HEK293 (cell line): Measurements from ENCODE around the gene SIK3.

ENCODE experiments used
- BCL6B ChIP-seq: fragments of 450-650 bp; formaldehyde crosslinking; IDR thresholded peaks from 2 replicates; pipeline ENCODE4 v1.5.1; 2017; ENCODE audit warnings: missing biosample characterization, missing genetic modification characterization
- EGR2 ChIP-seq: fragments of 450-650 bp; formaldehyde crosslinking; IDR thresholded peaks from 2 replicates; pipeline ENCODE4 v1.5.1; 2016; ENCODE audit warnings: low read depth, missing biosample characterization, missing genetic modification characterization
- ELK4 ChIP-seq: IDR thresholded peaks from 2 replicates; pipeline ENCODE4 v1.6.1; 2011; ENCODE audit warnings: mild to moderate bottlenecking, low read depth, low read length, borderline replicate concordance
- GLIS2 ChIP-seq: fragments of 450-650 bp; formaldehyde crosslinking; IDR thresholded peaks from 2 replicates; pipeline ENCODE4 v1.5.1; 2016; ENCODE audit warnings: missing biosample characterization, missing genetic modification characterization
- PATZ1 ChIP-seq: fragments of 450-650 bp; formaldehyde crosslinking; IDR thresholded peaks from 2 replicates; pipeline ENCODE4 v1.5.1; 2016; ENCODE audit warnings: missing biosample characterization, missing genetic modification characterization
- PRDM1 ChIP-seq: fragments of 450-650 bp; formaldehyde crosslinking; IDR thresholded peaks from 2 replicates; pipeline ENCODE4; 2016; ENCODE audit warnings: missing biosample characterization, missing genetic modification characterization
- RBAK ChIP-seq: fragments of 450-650 bp; formaldehyde crosslinking; IDR thresholded peaks from 2 replicates; pipeline ENCODE4 v1.5.1; 2016; ENCODE audit warnings: missing biosample characterization, missing genetic modification characterization
- REST ChIP-seq: fragments of 450-650 bp; formaldehyde crosslinking; IDR thresholded peaks from 2 replicates; pipeline ENCODE4 v1.5.1; 2016; ENCODE audit warnings: missing biosample characterization, missing genetic modification characterization
- ZFP3 ChIP-seq: fragments of 450-650 bp; formaldehyde crosslinking; IDR thresholded peaks from 2 replicates; pipeline ENCODE4 v1.5.1; 2016; ENCODE audit warnings: low read depth, missing biosample characterization, missing genetic modification characterization
- ZFP69B ChIP-seq: fragments of 450-650 bp; formaldehyde crosslinking; IDR thresholded peaks from 2 replicates; pipeline ENCODE4 v1.5.1; 2016; ENCODE audit warnings: missing biosample characterization, missing genetic modification characterization
- ZNF112 ChIP-seq: fragments of 450-650 bp; formaldehyde crosslinking; IDR thresholded peaks from 2 replicates; pipeline ENCODE4 v1.5.0; 2017; ENCODE audit warnings: missing biosample characterization, missing genetic modification characterization
- ZNF157 ChIP-seq: fragments of 450-650 bp; formaldehyde crosslinking; IDR thresholded peaks from 2 replicates; pipeline ENCODE4 v1.5.1; 2016; ENCODE audit warnings: missing biosample characterization, missing genetic modification characterization
- ZNF174 ChIP-seq: fragments of 450-650 bp; formaldehyde crosslinking; IDR thresholded peaks from 2 replicates; pipeline ENCODE4 v1.5.0; 2017; ENCODE audit warnings: missing biosample characterization, mild to moderate bottlenecking, missing genetic modification characterization
- ZNF292 ChIP-seq: fragments of 450-650 bp; formaldehyde crosslinking; IDR thresholded peaks from 2 replicates; pipeline ENCODE4 v1.5.1; 2016; ENCODE audit warnings: low read depth, missing biosample characterization, missing genetic modification characterization, borderline replicate concordance
- ZNF354C ChIP-seq: fragments of 450-650 bp; formaldehyde crosslinking; IDR thresholded peaks from 2 replicates; pipeline ENCODE4 v1.5.1; 2016; ENCODE audit warnings: missing biosample characterization, missing genetic modification characterization, low read depth, borderline replicate concordance
- ZNF544 ChIP-seq: fragments of 450-650 bp; formaldehyde crosslinking; IDR thresholded peaks from 2 replicates; pipeline ENCODE4 v1.5.0; 2017; ENCODE audit warnings: missing biosample characterization, missing genetic modification characterization
- ZNF560 ChIP-seq: fragments of 450-650 bp; formaldehyde crosslinking; IDR thresholded peaks from 2 replicates; pipeline ENCODE4 v1.5.1; 2017; ENCODE audit warnings: missing biosample characterization, missing genetic modification characterization, borderline replicate concordance
- ZNF585B ChIP-seq: fragments of 450-650 bp; formaldehyde crosslinking; IDR thresholded peaks from 2 replicates; pipeline ENCODE4 v1.5.1; 2016; ENCODE audit warnings: missing biosample characterization, missing genetic modification characterization
- ZNF610 ChIP-seq: fragments of 450-650 bp; formaldehyde crosslinking; IDR thresholded peaks from 2 replicates; pipeline ENCODE4 v1.5.1; 2016; ENCODE audit warnings: missing biosample characterization, missing genetic modification characterization, borderline replicate concordance
- ZNF623 ChIP-seq: fragments of 450-650 bp; formaldehyde crosslinking; IDR thresholded peaks from 2 replicates; pipeline ENCODE4 v1.5.1; 2016; ENCODE audit warnings: missing biosample characterization, missing genetic modification characterization
- ZNF639 ChIP-seq: fragments of 450-650 bp; formaldehyde crosslinking; IDR thresholded peaks from 2 replicates; pipeline ENCODE4 v1.5.1; 2016; ENCODE audit warnings: missing biosample characterization, missing genetic modification characterization
- ZNF654 ChIP-seq: fragments of 450-650 bp; formaldehyde crosslinking; IDR thresholded peaks from 2 replicates; pipeline ENCODE4 v1.5.1; 2016; ENCODE audit warnings: low read depth, missing biosample characterization, missing genetic modification characterization
- TF ChIP-seq, protein P1 (sequence below): fragments of 450-650 bp; formaldehyde crosslinking; IDR thresholded peaks from 2 replicates; pipeline ENCODE4 v1.5.0; 2017; ENCODE audit warnings: missing biosample characterization, missing genetic modification characterization, borderline replicate concordance
- TF ChIP-seq, protein P2 (sequence below): fragments of 450-650 bp; formaldehyde crosslinking; IDR thresholded peaks from 2 replicates; pipeline ENCODE4 v1.5.1; 2016; ENCODE audit warnings: missing biosample characterization, missing genetic modification characterization

SIK3 gene

DNA sequence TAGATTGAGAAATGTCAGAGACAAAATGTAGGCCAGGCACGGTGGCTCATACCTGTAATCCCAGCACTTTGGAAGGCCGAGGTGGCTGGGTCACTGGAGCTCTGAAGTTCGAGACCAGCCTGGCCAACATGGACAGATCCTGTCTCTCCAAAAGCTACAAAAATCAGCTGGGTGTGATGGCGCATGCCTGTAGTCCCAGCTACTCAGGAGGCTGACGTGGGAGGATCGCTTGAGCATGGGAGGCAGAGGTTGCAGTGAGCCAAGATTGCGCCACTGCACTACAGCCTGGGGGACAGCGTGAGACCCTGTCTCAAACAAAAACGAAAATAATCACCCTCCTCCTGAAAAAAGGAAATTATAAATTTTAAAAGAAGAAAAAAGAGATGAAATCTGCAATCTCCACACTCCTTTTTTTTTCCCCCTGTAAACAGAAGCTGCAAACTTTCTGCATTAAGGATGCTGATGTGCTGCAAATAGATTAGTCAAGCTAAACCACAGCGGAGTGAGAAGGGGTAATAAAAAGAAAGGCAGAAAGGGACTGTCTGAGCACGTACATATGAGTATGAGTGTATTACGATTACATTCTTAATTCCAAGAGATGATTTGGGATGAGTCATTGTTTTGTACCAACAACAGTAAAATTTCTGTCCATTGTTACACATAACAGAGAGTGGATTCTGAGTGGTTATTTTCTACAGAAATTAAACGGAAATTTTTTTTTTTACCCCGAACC is 87.3 kb downstream of the SIK3 start (continued):
- TF ChIP-seq BCL6B (tag by site-specific recombination) = no peak
- no peak for TF ChIP-seq ZNF610 (tag by site-specific recombination)
- no peak for TF ChIP-seq ZNF585B (tag by site-specific recombination)
- TF ChIP-seq, protein P1, sequence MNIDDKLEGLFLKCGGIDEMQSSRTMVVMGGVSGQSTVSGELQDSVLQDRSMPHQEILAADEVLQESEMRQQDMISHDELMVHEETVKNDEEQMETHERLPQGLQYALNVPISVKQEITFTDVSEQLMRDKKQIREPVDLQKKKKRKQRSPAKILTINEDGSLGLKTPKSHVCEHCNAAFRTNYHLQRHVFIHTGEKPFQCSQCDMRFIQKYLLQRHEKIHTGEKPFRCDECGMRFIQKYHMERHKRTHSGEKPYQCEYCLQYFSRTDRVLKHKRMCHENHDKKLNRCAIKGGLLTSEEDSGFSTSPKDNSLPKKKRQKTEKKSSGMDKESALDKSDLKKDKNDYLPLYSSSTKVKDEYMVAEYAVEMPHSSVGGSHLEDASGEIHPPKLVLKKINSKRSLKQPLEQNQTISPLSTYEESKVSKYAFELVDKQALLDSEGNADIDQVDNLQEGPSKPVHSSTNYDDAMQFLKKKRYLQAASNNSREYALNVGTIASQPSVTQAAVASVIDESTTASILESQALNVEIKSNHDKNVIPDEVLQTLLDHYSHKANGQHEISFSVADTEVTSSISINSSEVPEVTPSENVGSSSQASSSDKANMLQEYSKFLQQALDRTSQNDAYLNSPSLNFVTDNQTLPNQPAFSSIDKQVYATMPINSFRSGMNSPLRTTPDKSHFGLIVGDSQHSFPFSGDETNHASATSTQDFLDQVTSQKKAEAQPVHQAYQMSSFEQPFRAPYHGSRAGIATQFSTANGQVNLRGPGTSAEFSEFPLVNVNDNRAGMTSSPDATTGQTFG = no peak
- peak; percentile 23; the same call in 1 of the 2 replicates for TF ChIP-seq PATZ1
- TF ChIP-seq ZNF112 (tag by site-specific recombination) = no peak
- no peak for TF ChIP-seq ZNF292 (tag by site-specific recombination)
- no peak for TF ChIP-seq ZNF654 (tag by site-specific recombination)
- no peak for TF ChIP-seq ZFP69B
- TF ChIP-seq ZFP3 (tag by site-specific recombination) = no peak
- TF ChIP-seq ELK4 = no peak
- TF ChIP-seq ZNF157 (tag by site-specific recombination) = no peak
- TF ChIP-seq ZNF639 = peak; percentile 52; the same call in 1 of the 2 replicates
- TF ChIP-seq ZNF544 (tag by site-specific recombination) = no peak
- no peak for TF ChIP-seq RBAK (tag by site-specific recombination)
- TF ChIP-seq ZNF354C = no peak
- TF ChIP-seq PRDM1 (tag by site-specific recombination) = peak; percentile 84
- TF ChIP-seq ZNF560 (tag by site-specific recombination) = no peak
- TF ChIP-seq ZNF174 (tag by site-specific recombination) = no peak
- TF ChIP-seq ZNF623 = no peak
- TF ChIP-seq EGR2 = peak; percentile 29; the same call in 1 of the 2 replicates
- TF ChIP-seq, protein P2, sequence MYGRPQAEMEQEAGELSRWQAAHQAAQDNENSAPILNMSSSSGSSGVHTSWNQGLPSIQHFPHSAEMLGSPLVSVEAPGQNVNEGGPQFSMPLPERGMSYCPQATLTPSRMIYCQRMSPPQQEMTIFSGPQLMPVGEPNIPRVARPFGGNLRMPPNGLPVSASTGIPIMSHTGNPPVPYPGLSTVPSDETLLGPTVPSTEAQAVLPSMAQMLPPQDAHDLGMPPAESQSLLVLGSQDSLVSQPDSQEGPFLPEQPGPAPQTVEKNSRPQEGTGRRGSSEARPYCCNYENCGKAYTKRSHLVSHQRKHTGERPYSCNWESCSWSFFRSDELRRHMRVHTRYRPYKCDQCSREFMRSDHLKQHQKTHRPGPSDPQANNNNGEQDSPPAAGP (tag by site-specific recombination) = no peak
- TF ChIP-seq GLIS2 (tag by site-specific recombination) = no peak
- no peak for TF ChIP-seq REST (tag by site-specific recombination)
